GM18870 (cell line): Measurements from ENCODE around the gene DCDC2.
A peak's percentile ranks its signal among the peaks of the same experiment; 100 is the strongest.
"Not testable (repeated sequence)": the region's sequence is repeated elsewhere in the genome, so short reads cannot be mapped to it uniquely, and the experiment has no call there.

Experiments used
- ATAC-seq: cut with Tn5 transposase; IDR thresholded peaks from one replicate; pipeline ENCODE4 v1.9.1; 2021; ENCODE audit warnings: moderate library complexity; ENCODE audit not compliant: unreplicated experiment

Gene DCDC2

DNA sequence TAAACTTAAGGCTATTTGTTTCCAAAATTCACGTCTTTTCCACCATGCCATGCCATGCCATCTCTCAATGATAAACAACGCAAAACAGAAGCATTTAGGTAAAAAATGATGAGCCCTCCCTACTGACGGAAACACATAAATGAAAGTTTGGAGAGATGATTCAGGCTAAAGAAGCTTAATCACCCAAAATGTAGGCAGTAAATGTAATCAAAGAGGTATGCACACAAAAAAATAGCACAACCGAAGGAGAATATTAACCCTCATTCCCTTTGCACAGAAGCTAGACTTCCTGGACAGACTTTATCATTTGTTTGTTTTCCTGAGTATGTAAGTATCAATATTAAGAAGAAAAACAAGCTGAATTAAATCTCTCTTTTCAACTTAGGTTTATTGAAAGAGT, 28.8 kb downstream of the DCDC2 start:
- ATAC-seq = no peak

DNA sequence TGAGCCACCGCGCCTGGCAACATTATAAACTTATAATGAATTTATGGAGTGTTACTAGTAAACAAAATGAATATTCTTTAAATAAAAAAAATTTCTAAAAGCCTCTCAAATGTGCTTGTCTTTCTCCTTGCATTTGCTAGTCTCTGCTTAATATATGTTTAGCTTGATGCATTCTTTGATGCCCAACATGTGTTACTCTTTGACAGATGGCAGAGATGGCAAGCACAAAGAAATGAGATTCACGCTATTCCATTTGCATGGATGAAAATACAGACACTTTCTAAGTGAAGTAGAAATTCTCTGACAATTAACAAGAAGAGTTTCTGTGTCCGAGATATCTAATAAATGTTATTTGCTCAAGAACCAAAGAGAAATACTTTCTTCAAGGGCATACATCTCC, 30.1 kb downstream of the DCDC2 start:
- no peak for ATAC-seq

DNA sequence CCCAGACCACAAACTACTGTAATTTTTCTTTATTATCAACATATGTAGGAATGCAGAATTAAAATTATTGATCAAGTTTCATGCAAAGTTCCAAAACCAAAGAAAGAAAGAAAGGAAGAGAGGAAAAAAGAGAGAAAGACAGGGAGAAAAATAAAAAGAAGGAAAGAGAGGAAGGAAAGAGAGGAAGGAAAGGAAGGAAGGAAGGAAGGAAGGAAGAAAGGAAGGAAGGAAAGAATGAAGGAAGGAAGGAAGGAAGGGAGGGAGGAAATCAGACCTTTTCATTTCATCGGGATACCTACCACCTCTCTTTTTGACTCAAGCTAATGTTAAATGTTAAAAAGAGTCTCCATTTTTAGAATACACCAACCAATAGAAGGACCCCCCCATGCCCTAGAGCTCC, 31.9 kb downstream of the DCDC2 start:
- ATAC-seq = no peak

DNA sequence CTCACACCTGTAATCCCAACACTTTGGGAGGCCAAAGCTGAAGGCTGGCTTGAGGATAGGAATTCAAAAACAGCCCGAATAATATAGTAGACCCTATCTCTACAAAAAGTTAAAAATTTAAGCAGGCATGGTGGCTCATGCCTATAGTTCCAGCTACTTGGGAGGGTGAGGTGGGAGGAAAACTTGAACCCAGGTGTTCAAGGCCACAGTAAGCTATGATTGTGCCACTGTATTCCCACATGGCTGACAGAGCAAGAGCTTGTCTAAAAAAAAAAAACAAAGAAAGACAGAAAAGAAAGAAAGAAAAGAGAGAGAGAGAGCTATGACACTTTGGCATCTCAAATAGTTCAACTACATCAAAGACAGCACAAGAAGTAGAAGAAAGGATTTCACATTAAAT, 33.2 kb downstream of the DCDC2 start:
- ATAC-seq = no peak

DNA sequence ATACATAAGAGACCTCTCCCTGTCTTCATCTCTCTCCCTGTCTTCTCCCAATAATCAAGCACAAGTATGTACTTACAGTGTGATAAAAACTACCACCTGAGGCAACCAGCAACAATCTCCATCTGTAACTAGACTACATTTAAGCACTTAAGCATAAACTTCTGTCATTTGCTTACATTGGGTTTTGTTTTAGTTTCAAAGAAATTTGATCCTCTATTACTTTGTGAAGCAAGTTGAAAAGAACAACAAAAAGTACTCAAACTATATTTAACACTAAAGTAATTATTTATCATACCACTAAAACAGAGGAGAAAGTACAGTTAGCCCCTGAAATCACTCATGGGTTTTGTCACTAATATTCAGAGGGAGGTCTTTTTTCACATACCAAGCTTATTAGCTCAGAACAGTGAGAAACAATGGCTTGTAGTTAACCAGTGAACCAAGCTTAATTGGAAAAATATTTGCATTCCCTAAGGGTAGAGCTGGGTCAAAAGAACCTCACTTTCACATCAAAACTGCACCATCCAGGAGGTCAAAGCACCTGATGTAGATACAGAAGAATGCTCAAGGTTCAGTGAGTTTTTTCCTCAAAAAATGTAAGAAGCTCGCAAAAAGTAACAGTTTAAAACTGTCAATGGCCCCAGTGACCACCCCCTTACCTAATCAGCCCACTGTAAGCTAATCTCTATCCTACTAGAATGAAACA, 34.1 kb downstream of the DCDC2 start:
- no peak for ATAC-seq

GRCh38 chr6:24322924-24323323, 34.9 kb downstream of the DCDC2 start:
- no peak for ATAC-seq

GRCh38 chr6:24322446-24322845, 35.4 kb downstream of the DCDC2 start:
- ATAC-seq = not testable (repeated sequence)

DNA sequence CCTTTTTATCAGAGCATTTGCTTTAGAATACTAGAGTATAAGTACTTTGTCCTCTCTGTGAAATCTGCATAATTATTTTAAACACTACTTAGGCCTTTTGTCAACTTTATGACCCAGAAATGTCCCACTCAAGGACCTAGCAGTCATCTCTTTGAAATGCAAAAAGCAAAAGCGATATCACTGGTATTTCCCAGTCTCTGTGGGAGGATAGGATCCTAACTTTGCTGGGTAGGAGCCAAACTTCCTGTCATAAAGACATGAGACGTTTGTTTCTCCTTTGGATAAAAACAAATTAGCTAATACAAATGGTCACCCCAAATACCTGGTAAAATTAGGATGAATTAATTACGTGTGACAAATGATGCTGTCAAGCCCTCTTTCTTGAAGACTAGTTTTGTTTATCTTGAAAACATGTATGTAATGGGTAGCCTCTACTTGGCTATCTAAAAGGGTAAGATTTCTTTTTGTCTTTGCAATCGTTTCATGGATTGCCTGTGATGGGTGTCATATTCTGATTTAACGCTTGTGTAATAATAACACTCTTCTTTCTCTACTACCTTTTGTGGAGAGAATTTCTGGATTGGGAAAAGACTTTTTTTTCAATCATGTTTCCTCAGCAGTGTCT, 36.2 kb downstream of the DCDC2 start:
- no peak for ATAC-seq

GRCh38 chr6:24313251-24314141, 44.4 kb downstream of the DCDC2 start:
- ATAC-seq = no peak

DNA sequence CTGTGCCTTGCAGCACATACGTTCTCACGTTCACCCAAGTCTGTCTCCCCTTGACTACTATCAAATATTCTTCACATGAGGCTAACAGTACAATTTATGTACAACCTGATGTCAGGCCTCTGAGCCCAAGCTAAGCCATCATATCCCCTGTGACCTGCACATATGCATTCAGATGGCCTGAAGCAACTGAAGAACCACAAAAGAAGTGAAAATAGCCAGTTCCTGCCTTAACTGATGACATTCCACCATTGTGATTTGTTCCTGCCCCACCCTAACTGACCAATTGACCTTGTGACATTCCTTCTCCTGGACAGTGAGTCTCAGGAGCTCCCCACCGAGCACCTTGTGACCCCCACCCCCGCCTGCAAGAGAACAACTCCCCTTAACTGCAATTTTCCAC, 46.1 kb downstream of the DCDC2 start:
- not testable (repeated sequence) for ATAC-seq

GRCh38 chr6:24307881-24308280, 50.0 kb downstream of the DCDC2 start:
- no peak for ATAC-seq

- no peak for ATAC-seq
These were observed 50.9 kb downstream of the DCDC2 start for GRCh38 chr6:24306936-24307335.

DNA sequence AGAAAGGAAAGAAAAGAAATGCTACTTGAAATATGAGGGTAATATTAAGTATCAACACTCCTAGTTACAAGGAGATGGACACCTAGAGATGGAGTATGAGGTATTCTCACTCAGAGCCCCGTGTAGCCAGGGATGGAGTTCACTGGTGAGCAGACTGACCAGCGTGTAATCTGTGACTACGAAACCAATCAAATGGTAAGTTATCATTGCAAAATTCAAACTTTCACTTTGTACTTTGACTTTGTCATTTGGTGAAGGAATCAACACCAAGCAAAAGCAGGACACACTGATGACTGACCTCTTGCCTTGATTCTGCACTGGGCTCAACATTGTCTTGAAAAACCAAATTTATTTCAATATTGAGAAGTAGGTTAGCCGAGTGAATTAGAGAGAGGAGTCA, 51.8 kb downstream of the DCDC2 start:
- no peak for ATAC-seq

GRCh38 chr6:24296944-24297343, 60.9 kb downstream of the DCDC2 start:
- ATAC-seq = no peak

GRCh38 chr6:24293852-24294251, 64.0 kb downstream of the DCDC2 start:
- ATAC-seq = not testable (repeated sequence)

DNA sequence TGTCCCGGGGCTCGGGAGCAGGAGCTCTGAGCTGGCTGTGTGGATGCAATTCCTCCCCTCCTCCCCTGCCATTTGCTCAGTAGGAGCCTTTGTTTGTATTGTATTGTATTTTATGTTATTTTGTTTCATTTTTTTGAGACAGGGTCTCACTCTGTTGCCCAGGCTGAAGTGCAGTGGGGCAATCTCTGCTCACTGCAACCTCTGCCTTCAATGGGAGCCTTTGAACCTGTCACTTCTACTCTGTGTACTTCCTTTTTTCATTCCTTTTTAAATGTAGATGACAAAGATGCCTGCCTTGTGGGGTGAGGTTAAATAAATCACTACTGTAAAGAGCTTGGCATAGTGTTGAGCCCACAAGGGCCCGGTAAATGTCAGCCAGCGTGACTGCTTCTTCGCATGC, 70.6 kb downstream of the DCDC2 start:
- ATAC-seq = no peak

- ATAC-seq = no peak
These were observed 73.9 kb downstream of the DCDC2 start for GRCh38 chr6:24284006-24284405.

GRCh38 chr6:24283043-24283985, 74.5 kb downstream of the DCDC2 start:
- peak; percentile 81 for ATAC-seq

DNA sequence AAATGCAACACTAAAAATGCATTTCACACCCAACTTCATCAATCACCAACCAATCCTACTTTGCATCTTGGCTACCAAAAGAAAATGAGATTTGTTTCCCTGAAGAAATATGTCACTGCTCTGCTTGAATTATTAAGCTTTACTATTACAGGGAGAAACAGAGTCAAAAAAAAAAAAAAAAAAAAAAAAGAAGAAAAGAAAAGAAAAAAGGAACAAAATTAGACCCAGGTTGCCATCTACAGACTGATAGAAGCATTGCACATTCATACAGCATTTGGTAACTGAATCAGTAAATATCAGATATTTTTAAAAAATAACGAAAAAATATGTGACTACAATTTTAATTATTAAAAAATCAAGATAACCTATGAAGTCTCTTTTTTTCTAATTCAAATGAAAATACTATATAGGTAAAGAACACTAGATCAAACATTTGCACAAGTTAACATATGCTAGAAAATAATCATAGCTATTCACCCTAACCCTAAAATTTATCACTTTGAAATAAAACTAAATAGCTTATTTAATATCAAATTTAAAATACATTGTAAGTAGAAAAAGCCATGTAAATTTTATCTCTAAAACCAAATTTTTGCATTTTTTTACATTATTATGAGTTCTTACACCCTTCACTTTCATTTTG, 83.3 kb downstream of the DCDC2 start:
- no peak for ATAC-seq
